Tibial artery (tissue), 4 donors: ENCODE results near the gene SCNM1.
"Not testable (repeated sequence)": the region's sequence is repeated elsewhere in the genome, so short reads cannot be mapped to it uniquely, and the experiment has no call there.

Experiments
- DNase-seq, 2 donors: peaks; one replicate each; pipeline ENCODE4 v3.0.0-alpha.2; 2019
- H3K27ac ChIP-seq, 2 donors: fragments of 200-600 bp; sonication (generic) in 1 of 2; 1 replicate in 1 of 2; 2 replicates in 1 of 2; pipeline ENCODE4 v1.5.1; 2018 to 2019; ENCODE audit warnings: mild to moderate bottlenecking in 1 of 2
- H3K27me3 ChIP-seq, 2 donors: fragments of 200-600 bp; sonication (generic) in 1 of 2; one replicate each; pipeline versions ENCODE4 v1.5.1 to v1.6.0; 2016 to 2019
- H3K36me3 ChIP-seq, 3 donors: fragments of 200-600 bp; sonication (generic) in 2 of 3; one replicate each; pipeline ENCODE4 v1.5.1; 2016 to 2019; ENCODE audit warnings: mild to moderate bottlenecking in 2 of 3
- H3K4me1 ChIP-seq, 4 donors: fragments of 200-600 bp; sonication (generic) in 2 of 4; 1 replicate in 3 of 4; 2 replicates in 1 of 4; pipeline ENCODE4 v1.5.1; 2016 to 2019
- H3K4me3 ChIP-seq, 2 donors: fragments of 200-600 bp; sonication (generic) in 1 of 2; 1 replicate in 1 of 2; 2 replicates in 1 of 2; pipeline ENCODE4 v1.5.1; 2018 to 2019; ENCODE audit warnings: mild to moderate bottlenecking in 2 of 2
- H3K9me3 ChIP-seq, 3 donors: fragments of 200-600 bp; sonication (generic) in 1 of 3; one replicate each; pipeline ENCODE4 v1.5.1; 2016 to 2019
- CTCF ChIP-seq, 2 experiments: fragments of 200-600 bp in 1 of 2; fragments of 450-650 bp in 1 of 2; IDR thresholded peaks; one replicate each; pipeline ENCODE4 v1.5.1; 2017 to 2019; ENCODE audit warnings: antibody characterized with exemption in 2 of 2, mild to moderate bottlenecking in 1 of 2, moderate library complexity in 1 of 2
- intact Hi-C: fragments of 100-400 bp; cut with DNase I; formaldehyde crosslinking; loops from one replicate; pipeline ENCODE4 v1.15.0; 2023; ENCODE audit warnings: low total_unique reads

The SCNM1 gene

GRCh38 chr1:151175041-151175741, 9.2 kb downstream of the SCNM1 start:
- H3K27me3 ChIP-seq, result no peaks in the 10 kb centered on the region
- intact Hi-C loops, result no loop called here
- no peak for TF ChIP-seq CTCF (IDR thresholded peaks at IDR 0.05)
- peaks cover 55 to 88% (median 70%) of the 10 kb centered on the region in 3 donors for H3K36me3 ChIP-seq
- H3K4me1 ChIP-seq, result no peaks in the 10 kb centered on the region
- H3K4me3 ChIP-seq, result no peak overlapping the region
- no peak for DNase-seq
- H3K9me3 ChIP-seq, result no peaks in the 10 kb centered on the region
- H3K27ac ChIP-seq, result no peak overlapping the region

DNA sequence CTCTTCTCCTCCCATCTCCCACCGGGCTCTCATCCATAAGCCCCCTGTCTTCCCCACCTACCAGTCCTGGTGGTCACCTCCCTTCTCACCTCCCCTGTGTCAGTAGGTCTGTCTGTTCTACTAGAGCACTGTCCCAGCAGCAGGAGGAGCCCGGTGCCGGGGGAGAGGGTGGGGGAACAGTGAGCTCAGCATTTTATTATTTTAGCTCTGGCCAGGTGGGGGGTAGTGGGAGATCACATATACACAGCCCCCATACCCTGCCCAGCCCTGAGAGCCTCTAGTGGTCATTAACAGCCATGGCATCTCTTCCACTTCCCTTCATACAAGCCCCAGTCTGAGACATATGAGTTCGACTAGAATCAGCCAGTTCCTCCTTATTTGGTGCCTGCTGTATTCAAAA, 9.9 kb downstream of the SCNM1 start, which contains the start of gene TMOD4:
TSS of gene TMOD4 (minus strand) at position 119 of the 400 bp plus-strand sequence. CDS start 1,106 bp downstream, outside the sequence.
- no peak for DNase-seq
- no peak within 1 kb of the TSS for H3K27ac ChIP-seq

DNA sequence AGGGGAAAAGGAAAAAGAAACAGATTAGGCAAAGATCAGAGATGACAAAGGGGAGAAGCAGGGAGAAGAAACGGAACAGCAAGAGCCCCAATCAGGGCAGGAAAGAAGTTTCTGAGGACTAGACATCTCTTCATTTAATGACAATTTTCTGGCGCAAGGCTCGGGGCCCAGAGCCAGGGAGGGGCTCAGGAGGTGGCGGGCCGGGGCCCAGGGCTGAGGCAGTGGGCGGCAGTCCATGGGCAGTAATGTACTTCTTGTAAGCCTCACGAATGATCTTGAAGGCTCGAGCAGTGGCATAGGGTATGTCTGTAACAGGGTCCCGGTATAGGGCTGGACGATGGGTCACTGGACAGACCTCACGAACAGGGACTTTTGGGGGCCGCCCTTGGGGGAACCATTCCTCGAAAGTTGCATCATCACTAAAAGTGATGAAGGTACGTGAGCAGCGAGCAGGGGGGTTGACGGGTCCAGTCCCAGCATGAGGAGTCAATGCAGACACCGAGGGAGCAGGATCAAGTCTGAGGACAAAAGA, 10.6 kb downstream of the SCNM1 start:
- Histone ChIP-seq H3K27me3 (no peaks in the 10 kb centered on the region), H3K36me3 (peaks cover 64 to 88% (median 73%) of the 10 kb centered on the region in 3 donors), H3K4me3 (no peak overlapping the region), H3K27ac (no peak overlapping the region), H3K9me3 (no peaks in the 10 kb centered on the region), H3K4me1 (no peaks in the 10 kb centered on the region)
- TF ChIP-seq CTCF (IDR thresholded peaks at IDR 0.05), result no peak
- intact Hi-C loops, result no loop called here
- DNase-seq, result no peak

More for the DNA sequence above, 9.9 kb downstream of the SCNM1 start, which contains the start of gene TMOD4:
- H3K9me3 ChIP-seq, result no peaks in the 10 kb centered on the region
- intact Hi-C loops, result no loop called here
- H3K4me1 ChIP-seq, result no peaks in the 10 kb centered on the region
- peaks cover 58 to 88% (median 70%) of the 10 kb centered on the region in 3 donors for H3K36me3 ChIP-seq
- H3K27me3 ChIP-seq, result no peaks in the 10 kb centered on the region
- no peak within 1 kb of the TSS for H3K4me3 ChIP-seq
- peak in 1 of 2 experiments; percentile 21 for TF ChIP-seq CTCF (IDR thresholded peaks at IDR 0.05)

DNA sequence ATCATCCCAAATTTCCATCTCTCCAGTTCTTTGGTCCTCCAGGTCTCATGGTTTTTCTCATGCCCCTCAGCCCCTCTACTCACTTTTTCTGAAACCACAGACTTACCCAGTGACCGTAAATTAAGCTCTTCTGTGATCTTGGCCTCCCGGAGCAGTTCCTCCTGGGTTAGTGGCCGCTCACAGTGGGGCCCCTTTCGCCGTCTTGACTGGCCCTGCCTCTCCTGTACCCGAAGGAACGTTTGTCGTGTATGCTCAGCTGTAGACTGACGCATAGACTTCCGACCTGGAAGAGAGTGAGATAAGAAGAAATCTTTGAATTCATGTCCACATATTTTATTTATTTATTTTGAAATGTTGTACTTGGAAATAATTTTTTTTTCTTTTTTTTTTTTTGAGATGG, 18.3 kb downstream of the SCNM1 start:
- Histone ChIP-seq H3K27me3 (no peaks in the 10 kb centered on the region), H3K4me3 (no peak overlapping the region), H3K9me3 (no peaks in the 10 kb centered on the region), H3K27ac (no peak overlapping the region), H3K36me3 (peaks cover 62 to 68% (median 67%) of the 10 kb centered on the region in 3 donors), H3K4me1 (peaks cover 0 to 26% (median 19%) of the 10 kb centered on the region in 4 donors)
- intact Hi-C loops, result no loop called here
- DNase-seq, result peak in 1 of 2 donors; percentile 11
- TF ChIP-seq CTCF (IDR thresholded peaks at IDR 0.05), result no peak

DNA sequence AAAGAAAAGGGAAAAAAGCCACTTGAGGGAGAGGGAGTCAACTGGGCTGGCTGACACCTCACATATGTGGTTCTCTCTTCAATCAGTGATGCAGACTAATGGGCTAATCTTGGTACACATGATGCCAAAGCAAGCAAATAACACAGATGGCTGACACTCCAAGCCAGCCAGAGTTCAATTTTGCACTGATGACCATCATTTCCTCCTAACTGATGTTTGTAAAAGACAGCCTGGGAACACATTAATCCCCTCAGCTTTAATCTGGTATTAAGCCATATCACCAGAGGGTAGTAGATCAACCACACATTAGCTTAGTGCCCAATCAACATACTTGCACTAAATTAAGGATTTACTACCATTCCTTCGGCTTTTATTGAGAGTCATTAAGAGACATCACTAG, 21.3 kb downstream of the SCNM1 start:
- intact Hi-C loops, result no loop called here
- peaks cover 0 to 34% (median 25%) of the 10 kb centered on the region in 4 donors for H3K4me1 ChIP-seq
- H3K27ac ChIP-seq, result peak overlapping the region; percentile 92 to 95
- H3K36me3 ChIP-seq, result peaks cover 33 to 38% (median 37%) of the 10 kb centered on the region in 3 donors
- DNase-seq, result peak in 1 of 2 donors; percentile 16
- no peak for TF ChIP-seq CTCF (IDR thresholded peaks at IDR 0.05)
- H3K27me3 ChIP-seq, result no peaks in the 10 kb centered on the region
- H3K9me3 ChIP-seq, result no peaks in the 10 kb centered on the region
- H3K4me3 ChIP-seq, result no peak overlapping the region

GRCh38 chr1:151188667-151189066, 22.7 kb downstream of the SCNM1 start:
- Histone ChIP-seq H3K36me3 (peaks cover 18 to 23% (median 23%) of the 10 kb centered on the region in 3 donors), H3K4me1 (peaks cover 0 to 34% (median 25%) of the 10 kb centered on the region in 4 donors), H3K27ac (peak overlapping the region; percentile 92 to 95), H3K4me3 (peak overlapping the region; percentile 85 to 91)
- intact Hi-C loops, H3K9me3 ChIP-seq, H3K27me3 ChIP-seq: not testable (repeated sequence)
- DNase-seq, result peak in 1 of 2 donors; percentile 44
